PFSK-1 (cell line): ENCODE measurements around the gene C10orf143.

Experiments
- FOXP2 ChIP-seq: optimal IDR thresholded peaks from 2 replicates; pipeline ENCODE3; 2011; ENCODE audit warnings: borderline replicate concordance, control low read depth, inconsistent platforms; ENCODE audit not compliant: insufficient read depth; ENCODE audit errors: extremely low read length, extremely low read depth
- POLR2AphosphoS5 ChIP-seq: IDR thresholded peaks from 2 replicates; pipeline ENCODE4 v1.6.1; 2012; ENCODE audit warnings: low read depth, mild to moderate bottlenecking, control low read depth, low read length, moderate library complexity
- REST ChIP-seq, 2 experiments: IDR thresholded peaks; 2 replicates each; pipeline versions ENCODE4 v1.6.1 to v1.8.0; 2011 to 2012; ENCODE audit warnings: low read depth in 2 of 2, low read length in 2 of 2, control low read depth in 1 of 2, inconsistent platforms in 1 of 2, mild to moderate bottlenecking in 1 of 2, moderate library complexity in 1 of 2; ENCODE audit not compliant: insufficient read depth in 1 of 2
- SIN3A ChIP-seq: IDR thresholded peaks from 2 replicates; pipeline ENCODE4 v1.6.1; 2012; ENCODE audit warnings: mild to moderate bottlenecking, low read length, moderate library complexity, borderline replicate concordance; ENCODE audit not compliant: insufficient read depth
- TAF1 ChIP-seq: IDR thresholded peaks from 2 replicates; pipeline ENCODE4 v1.6.1; 2012; ENCODE audit warnings: low read length, control low read depth, borderline replicate concordance; ENCODE audit not compliant: insufficient read depth

The C10orf143 gene

GRCh38 chr10:130109796-130110245 lies 809 bp downstream of the C10orf143 start:
- TF ChIP-seq SIN3A (no peak), POLR2AphosphoS5 (no peak), REST (IDR thresholded peaks at IDR 0.05; ENCODE audit: insufficient read depth in 1 of 2, low read depth in 2 of 2, low read length in 2 of 2) (no peak), TAF1 (no peak), FOXP2 (no peak)

- TF ChIP-seq TAF1 (no peak), FOXP2 (no peak), SIN3A (no peak), REST (IDR thresholded peaks at IDR 0.05; ENCODE audit: insufficient read depth in 1 of 2, low read depth in 2 of 2, low read length in 2 of 2) (no peak), POLR2AphosphoS5 (no peak)
These were observed 1.6 kb downstream of the C10orf143 start for GRCh38 chr10:130108934-130109604.

GRCh38 chr10:130105724-130106123 lies 4.9 kb downstream of the C10orf143 start:
- TF ChIP-seq SIN3A (no peak), REST (IDR thresholded peaks at IDR 0.05; ENCODE audit: insufficient read depth in 1 of 2, low read depth in 2 of 2, low read length in 2 of 2) (no peak), POLR2AphosphoS5 (no peak), FOXP2 (no peak), TAF1 (no peak)

GRCh38 chr10:130099344-130099743 lies 11.3 kb downstream of the C10orf143 start:
- TF ChIP-seq TAF1 (no peak), POLR2AphosphoS5 (no peak), SIN3A (no peak), REST (IDR thresholded peaks at IDR 0.05; ENCODE audit: insufficient read depth in 1 of 2, low read depth in 2 of 2, low read length in 2 of 2) (no peak), FOXP2 (no peak)

- TF ChIP-seq FOXP2 = no peak
These were observed 30.2 kb downstream of the C10orf143 start for GRCh38 chr10:130080461-130080814.
